ENCODE measurements around the gene NNAT.
"Not testable (repeated sequence)": the region's sequence is repeated elsewhere in the genome, so short reads cannot be mapped to it uniquely, and the experiment has no call there.

The NNAT gene

DNA sequence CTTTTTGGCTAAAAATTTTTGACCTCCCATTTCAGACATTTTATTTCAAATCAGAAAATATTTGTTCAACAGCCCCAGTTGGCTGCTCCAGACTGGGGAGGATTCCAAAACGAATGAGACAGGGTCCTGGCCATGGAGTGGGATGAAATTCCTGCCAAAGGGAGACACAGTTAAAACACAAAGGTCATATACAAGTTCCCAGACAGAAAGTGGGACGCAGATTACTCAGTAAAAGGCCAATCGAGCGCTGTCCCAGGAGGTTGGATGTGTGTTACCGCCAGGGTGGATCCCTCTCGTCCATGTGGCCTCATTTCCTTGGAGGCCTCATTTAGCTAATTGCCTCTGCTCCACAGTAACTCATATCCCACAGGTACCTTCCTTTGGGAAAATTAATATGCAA lies 41.8 kb upstream of the NNAT start:
- DNase-seq (ENCODE audit: low spot score), result no peak
- in situ Hi-C loops (cut with MboI; ENCODE audit: low sequenced_read_pairs, unreplicated experiment), result no loop called here
- TF ChIP-seq, protein P1, sequence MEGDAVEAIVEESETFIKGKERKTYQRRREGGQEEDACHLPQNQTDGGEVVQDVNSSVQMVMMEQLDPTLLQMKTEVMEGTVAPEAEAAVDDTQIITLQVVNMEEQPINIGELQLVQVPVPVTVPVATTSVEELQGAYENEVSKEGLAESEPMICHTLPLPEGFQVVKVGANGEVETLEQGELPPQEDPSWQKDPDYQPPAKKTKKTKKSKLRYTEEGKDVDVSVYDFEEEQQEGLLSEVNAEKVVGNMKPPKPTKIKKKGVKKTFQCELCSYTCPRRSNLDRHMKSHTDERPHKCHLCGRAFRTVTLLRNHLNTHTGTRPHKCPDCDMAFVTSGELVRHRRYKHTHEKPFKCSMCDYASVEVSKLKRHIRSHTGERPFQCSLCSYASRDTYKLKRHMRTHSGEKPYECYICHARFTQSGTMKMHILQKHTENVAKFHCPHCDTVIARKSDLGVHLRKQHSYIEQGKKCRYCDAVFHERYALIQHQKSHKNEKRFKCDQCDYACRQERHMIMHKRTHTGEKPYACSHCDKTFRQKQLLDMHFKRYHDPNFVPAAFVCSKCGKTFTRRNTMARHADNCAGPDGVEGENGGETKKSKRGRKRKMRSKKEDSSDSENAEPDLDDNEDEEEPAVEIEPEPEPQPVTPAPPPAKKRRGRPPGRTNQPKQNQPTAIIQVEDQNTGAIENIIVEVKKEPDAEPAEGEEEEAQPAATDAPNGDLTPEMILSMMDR (IDR thresholded peaks at IDR 0.05; ENCODE audit: borderline replicate concordance, control extremely low read depth, extremely low read depth, insufficient read depth, missing control alignments), result no peak

- in situ Hi-C loops (cut with MboI; ENCODE audit: low sequenced_read_pairs, unreplicated experiment), result no loop called here
- TF ChIP-seq, protein P1 (IDR thresholded peaks at IDR 0.05; ENCODE audit: borderline replicate concordance, control extremely low read depth, extremely low read depth, insufficient read depth, missing control alignments), result no peak
- no peak for DNase-seq (ENCODE audit: low spot score)
Measured at GRCh38 chr20:37479925-37480691, 40.9 kb upstream of the NNAT start.

GRCh38 chr20:37480919-37481318 lies 40.1 kb upstream of the NNAT start:
- in situ Hi-C loops (cut with MboI; ENCODE audit: low sequenced_read_pairs, unreplicated experiment), result no loop called here
- DNase-seq (ENCODE audit: low spot score), result no peak
- TF ChIP-seq, protein P1 (IDR thresholded peaks at IDR 0.05; ENCODE audit: borderline replicate concordance, control extremely low read depth, extremely low read depth, insufficient read depth, missing control alignments), result no peak

GRCh38 chr20:37481610-37482009 lies 39.4 kb upstream of the NNAT start:
- DNase-seq (ENCODE audit: low spot score), result no peak
- TF ChIP-seq, protein P1 (IDR thresholded peaks at IDR 0.05; ENCODE audit: borderline replicate concordance, control extremely low read depth, extremely low read depth, insufficient read depth, missing control alignments), result no peak
- in situ Hi-C loops (cut with MboI; ENCODE audit: low sequenced_read_pairs, unreplicated experiment), result no loop called here

- no peak for DNase-seq (ENCODE audit: low spot score)
- TF ChIP-seq, protein P1 (IDR thresholded peaks at IDR 0.05; ENCODE audit: borderline replicate concordance, control extremely low read depth, extremely low read depth, insufficient read depth, missing control alignments), result no peak
- in situ Hi-C loops (cut with MboI; ENCODE audit: low sequenced_read_pairs, unreplicated experiment), result no loop called here
Measured at GRCh38 chr20:37484331-37484730, 36.7 kb upstream of the NNAT start.

- DNase-seq (ENCODE audit: low spot score); in situ Hi-C loops (cut with MboI; ENCODE audit: low sequenced_read_pairs, unreplicated experiment): not testable (repeated sequence)
Measured at GRCh38 chr20:37486209-37486608, 34.8 kb upstream of the NNAT start.

GRCh38 chr20:37490663-37491350 lies 30.2 kb upstream of the NNAT start:
- DNase-seq (ENCODE audit: low spot score), result no peak
- TF ChIP-seq, protein P1 (IDR thresholded peaks at IDR 0.05; ENCODE audit: borderline replicate concordance, control extremely low read depth, extremely low read depth, insufficient read depth, missing control alignments), result no peak
- in situ Hi-C loops (cut with MboI; ENCODE audit: low sequenced_read_pairs, unreplicated experiment), result no loop called here

Measured in GM13976 (cell line).